Activated CD4-positive, alpha-beta T cell treated with anti-CD3 and anti-CD28 coated beads, Interleukin-10, Interleukin-2, amounts not matched to agents 100 ng/mL and 50 ng/mL, durations not matched to agents 16 hours and 8 hours (primary cell): ENCODE results near the gene APEX1.
"Not testable (repeated sequence)": the region's sequence is repeated elsewhere in the genome, so short reads cannot be mapped to it uniquely, and the experiment has no call there.

Experiments
- DNase-seq: peaks from one replicate; pipeline ENCODE4 v3.0.0-alpha.2; 2020

Gene APEX1

GRCh38 chr14:20436363-20436755 lies 18.7 kb upstream of the APEX1 start:
- no peak for DNase-seq

GRCh38 chr14:20438664-20439063 lies 16.4 kb upstream of the APEX1 start:
- DNase-seq, result no peak

GRCh38 chr14:20440465-20440864 lies 14.6 kb upstream of the APEX1 start:
- no peak for DNase-seq

DNA sequence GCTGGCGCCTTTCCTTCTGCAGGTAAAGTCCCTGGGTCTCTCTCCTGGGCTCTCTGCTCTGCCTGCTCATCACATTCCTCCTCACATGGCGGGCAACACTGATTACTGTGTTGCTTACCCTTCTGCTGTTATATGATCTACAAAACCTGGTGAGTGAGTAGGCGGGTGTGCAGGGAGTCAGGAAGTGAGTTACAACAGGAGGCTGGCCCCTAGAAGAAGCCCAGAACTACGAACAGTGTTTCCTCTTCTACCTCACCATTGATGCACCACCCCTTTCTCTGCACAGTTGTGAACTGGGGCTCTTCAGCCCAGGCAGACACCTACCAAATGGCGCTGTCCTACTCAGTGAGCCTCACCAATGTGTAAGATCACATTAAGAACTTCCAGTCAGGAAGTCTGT lies 14.1 kb upstream of the APEX1 start:
- peak; percentile 42 for DNase-seq

DNA sequence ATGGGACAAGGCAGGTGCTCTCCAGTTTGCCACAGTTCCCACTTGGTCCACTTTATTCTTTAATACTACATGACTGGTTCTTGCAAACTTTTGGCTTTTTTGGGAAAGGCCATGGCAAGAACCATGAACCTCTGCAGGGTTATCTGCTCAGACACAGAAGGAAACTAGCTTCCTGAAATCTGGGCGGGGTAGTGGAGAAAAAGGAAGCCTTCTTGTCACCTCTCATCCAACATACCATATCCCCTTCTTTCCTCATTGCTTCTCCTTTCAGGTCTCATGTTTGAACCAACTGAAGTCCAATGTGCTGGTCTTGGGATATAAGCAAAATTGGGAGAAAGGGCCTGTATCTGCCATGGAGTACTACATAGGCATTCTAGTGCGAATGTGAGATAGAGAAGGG lies 13.6 kb upstream of the APEX1 start:
- DNase-seq, result no peak

DNA sequence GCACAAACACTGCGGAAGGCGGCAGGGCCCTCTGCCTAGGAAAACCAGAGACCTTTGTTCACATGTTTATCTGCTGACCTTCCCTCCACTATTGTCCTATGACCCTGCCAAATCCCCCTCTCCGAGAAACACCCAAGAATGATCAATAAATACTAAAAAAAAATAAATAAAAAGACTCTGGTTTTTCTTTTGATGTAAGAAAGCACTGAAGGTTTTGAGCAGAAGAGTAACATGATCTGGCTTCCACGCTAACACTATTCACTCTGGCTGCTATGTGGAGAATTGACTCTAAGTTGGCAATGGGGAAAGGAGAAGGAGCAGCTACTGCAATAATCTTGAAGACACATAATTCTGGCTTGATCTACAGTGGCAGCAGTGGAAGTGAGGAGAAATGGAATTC lies 11.4 kb upstream of the APEX1 start:
- DNase-seq, result not testable (repeated sequence)

DNA sequence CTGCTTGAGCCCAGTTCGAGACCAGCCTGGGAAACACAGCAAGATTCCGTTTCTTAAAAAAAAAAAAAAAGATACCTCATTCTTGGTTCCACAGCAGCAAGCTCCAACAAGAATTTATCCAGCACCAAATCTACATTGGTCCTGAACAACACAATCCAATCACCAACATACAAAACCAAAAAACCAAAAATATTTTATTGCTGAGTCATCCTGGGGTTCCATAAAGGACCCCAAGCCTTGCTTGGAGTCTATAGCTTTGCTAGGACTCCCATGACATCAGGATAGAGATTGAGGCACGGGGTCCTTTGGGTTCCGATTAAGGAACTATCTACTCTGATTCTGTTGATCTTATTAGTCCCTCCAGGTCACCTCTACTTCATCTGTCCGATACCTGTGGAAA lies 8.1 kb upstream of the APEX1 start:
- no peak for DNase-seq

- DNase-seq, result not testable (repeated sequence)
Measured at GRCh38 chr14:20452831-20453230, 2.2 kb upstream of the APEX1 start.

GRCh38 chr14:20455355-20456300 lies 602 bp downstream of the APEX1 start:
- peak; percentile 13 for DNase-seq

DNA sequence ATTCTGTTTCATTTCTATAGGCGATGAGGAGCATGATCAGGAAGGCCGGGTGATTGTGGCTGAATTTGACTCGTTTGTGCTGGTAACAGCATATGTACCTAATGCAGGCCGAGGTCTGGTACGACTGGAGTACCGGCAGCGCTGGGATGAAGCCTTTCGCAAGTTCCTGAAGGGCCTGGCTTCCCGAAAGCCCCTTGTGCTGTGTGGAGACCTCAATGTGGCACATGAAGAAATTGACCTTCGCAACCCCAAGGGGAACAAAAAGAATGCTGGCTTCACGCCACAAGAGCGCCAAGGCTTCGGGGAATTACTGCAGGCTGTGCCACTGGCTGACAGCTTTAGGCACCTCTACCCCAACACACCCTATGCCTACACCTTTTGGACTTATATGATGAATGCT lies 1.9 kb downstream of the APEX1 start:
- DNase-seq, result no peak

- DNase-seq, result no peak
Measured at GRCh38 chr14:20458031-20458789, 3.2 kb downstream of the APEX1 start.

- DNase-seq, result peak; percentile 48
Measured at GRCh38 chr14:20460458-20461224, 5.6 kb downstream of the APEX1 start.

DNA sequence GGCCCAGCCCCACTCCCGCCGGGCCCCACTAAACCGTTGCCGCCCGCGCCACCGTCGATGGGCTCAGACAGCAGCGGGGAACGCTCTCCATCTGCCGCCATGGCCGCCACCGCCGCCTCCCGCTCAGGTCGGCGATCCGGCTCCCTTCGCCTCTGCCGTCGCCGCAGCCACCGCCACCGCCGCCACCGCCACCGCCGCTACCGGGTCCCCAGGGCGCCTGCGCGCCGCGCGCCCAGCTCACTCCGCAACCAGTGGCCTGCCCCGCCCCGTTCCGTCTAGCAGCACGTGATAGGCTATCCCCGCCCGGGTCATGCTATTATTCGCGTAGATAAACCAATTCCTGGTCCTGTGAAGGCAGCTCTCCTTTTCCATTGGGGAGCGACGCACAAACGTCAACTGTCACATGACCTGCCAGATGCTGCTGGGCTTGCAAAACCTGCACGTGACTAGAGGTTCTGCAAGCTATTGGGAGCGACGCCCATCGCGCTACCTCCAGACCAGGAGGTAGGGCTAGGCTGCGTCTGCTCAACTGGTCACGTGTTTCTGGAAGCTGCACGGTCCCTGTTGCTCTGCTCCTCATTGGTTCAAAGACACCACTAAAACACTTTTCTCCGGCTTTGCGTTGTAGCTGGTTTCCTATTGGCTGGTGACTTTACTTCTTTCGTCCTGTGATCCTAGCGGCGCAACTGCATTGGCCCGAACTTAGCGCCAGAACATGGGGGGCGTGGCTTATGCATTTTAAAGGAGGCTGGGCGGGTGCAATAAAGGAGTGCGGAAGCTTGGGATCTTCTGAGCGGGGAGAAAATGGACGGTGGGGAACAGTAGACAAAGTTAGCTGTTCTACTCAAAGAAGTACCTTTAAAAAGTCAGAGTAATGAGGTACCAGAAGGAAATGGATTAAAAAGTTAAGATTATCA lies 6.5 kb downstream of the APEX1 start, which contains the start of gene PIP4P1:
PIP4P1 (minus strand) TSS at position 210 of the 917 bp plus-strand sequence; CDS start at position 101, 109 bp downstream.
- peak; percentile 100 for DNase-seq

GRCh38 chr14:20468764-20469241 lies 13.8 kb downstream of the APEX1 start:
- DNase-seq, result no peak

DNA sequence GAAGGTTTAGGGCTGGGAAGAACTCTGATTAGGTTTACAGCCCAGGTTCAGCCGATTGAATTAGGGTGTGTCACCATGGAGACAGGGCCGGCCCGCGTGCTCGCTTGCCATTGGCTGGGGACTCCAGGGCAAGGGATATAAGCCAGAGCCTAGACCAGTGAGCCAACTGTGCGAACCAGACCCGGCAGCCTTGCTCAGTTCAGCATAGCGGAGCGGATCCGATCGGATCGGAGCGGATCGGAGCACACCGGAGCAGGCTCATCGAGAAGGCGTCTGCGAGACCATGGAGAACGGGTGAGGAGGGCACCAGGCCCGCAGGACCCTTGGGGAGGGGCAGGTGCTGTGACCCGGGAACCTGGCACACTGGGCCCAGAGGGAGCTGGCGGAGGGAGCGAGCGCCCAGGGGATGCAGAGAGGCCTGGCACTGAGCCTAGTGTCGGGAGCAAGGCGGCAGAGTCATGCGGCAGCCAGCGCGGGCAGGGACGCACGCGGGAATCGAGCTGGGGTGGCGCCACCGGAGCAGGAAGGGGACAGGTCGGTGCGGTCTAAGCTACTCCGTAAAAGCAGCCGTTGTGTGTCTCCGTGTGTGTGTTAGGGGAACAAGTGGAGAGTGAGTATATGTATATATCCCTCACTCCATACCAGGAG lies 14.3 kb downstream of the APEX1 start, which contains the start of gene PNP:
PNP (plus strand) TSS at position 165 of the 648 bp plus-strand sequence; CDS start at position 284, 119 bp downstream.
- peak; percentile 97 for DNase-seq

- DNase-seq, result peak; percentile 91
Measured at GRCh38 chr14:20469890-20470602, 15.0 kb downstream of the APEX1 start.

DNA sequence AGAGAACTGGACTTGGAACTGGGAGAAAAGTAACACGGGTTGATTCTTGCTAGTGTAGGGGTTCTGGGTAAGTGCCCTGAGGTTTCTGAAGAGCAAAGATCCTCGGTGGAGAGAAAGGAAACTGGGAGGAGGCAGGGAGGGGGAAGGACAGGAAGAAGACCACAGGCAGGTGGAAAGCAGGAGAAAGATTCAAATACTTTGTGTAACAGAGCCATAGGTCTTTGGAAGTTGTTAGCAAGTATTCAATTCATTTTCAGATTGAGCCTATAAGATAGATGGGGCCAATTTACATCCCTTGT lies 15.5 kb downstream of the APEX1 start:
- DNase-seq, result no peak

GRCh38 chr14:20472536-20473169 lies 17.6 kb downstream of the APEX1 start:
- no peak for DNase-seq

DNA sequence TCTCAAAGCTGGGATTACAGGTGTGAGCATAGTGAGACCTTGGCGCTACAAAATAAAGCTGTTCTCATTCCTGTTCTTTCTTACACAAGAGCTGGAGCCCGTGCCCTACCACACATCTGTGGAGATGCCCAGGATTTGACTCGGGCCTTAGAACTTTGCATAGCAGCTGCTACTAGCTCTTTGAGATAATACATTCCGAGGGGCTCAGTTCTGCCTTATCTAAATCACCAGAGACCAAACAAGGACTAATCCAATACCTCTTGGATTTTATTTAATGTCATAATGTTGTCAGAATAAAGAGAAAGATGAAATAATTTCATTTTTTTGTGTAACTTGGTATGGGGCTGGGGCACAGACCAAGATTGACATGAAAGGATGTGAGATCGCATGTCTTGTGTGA lies 21.8 kb downstream of the APEX1 start:
- DNase-seq, result no peak
